ENCODE measurements around the gene KCNH2. TPM values are rescaled to one million over a fixed set of nuclear protein-coding genes. Genes with fewer than 3 reads are reported as not detected.

Gene KCNH2
- polyA plus RNA-seq, 1 experiment: 0.06 TPM

GRCh38 chr7:150916670-150917069 lies 61.5 kb downstream of the KCNH2 start:
- no peaks in the 10 kb centered on the region for H3K36me3 ChIP-seq (ENCODE audit: control insufficient read depth, insufficient read depth, low read length)
- no peak for DNase-seq (ENCODE audit: low read depth)
- no peak for TF ChIP-seq CTCF (IDR thresholded peaks at IDR 0.05; ENCODE audit: insufficient read depth, low read depth, low read length)
- ChIA-PET POLR2A (no interaction called here), CTCF (no interaction called here)
- H3K27me3 ChIP-seq (ENCODE audit: control insufficient read depth, insufficient read depth, low read length): no peaks in the 10 kb centered on the region
- no peak overlapping the region for H3K4me3 ChIP-seq (ENCODE audit: low read depth, low read length)

- no peaks in the 10 kb centered on the region for H3K27me3 ChIP-seq (ENCODE audit: control insufficient read depth, insufficient read depth, low read length)
- H3K36me3 ChIP-seq (ENCODE audit: control insufficient read depth, insufficient read depth, low read length): no peaks in the 10 kb centered on the region
- no peak for TF ChIP-seq CTCF (IDR thresholded peaks at IDR 0.05; ENCODE audit: insufficient read depth, low read depth, low read length)
- ChIA-PET POLR2A (no interaction called here), CTCF (interaction anchor here (0.7 to 2.9 kb wide), 2 partner anchors 16 to 17 kb away, joined by 3 to 8 read pairs; no protein-coding TSS in a partner anchor)
- no peak overlapping the region for H3K4me3 ChIP-seq (ENCODE audit: low read depth, low read length)
- no peak for DNase-seq (ENCODE audit: low read depth)
Measured at GRCh38 chr7:150914966-150915365, 63.2 kb downstream of the KCNH2 start.

- DNase-seq (ENCODE audit: low read depth): no peak
- ChIA-PET CTCF (interaction anchor here (2.9 kb wide), 1 partner anchor 16 kb away, joined by 8 read pairs; no protein-coding TSS in a partner anchor), POLR2A (no interaction called here)
- Histone ChIP-seq H3K27me3 (ENCODE audit: control insufficient read depth, insufficient read depth, low read length) (no peaks in the 10 kb centered on the region), H3K36me3 (ENCODE audit: control insufficient read depth, insufficient read depth, low read length) (no peaks in the 10 kb centered on the region), H3K4me3 (ENCODE audit: low read depth, low read length) (no peak overlapping the region)
- no peak for TF ChIP-seq CTCF (IDR thresholded peaks at IDR 0.05; ENCODE audit: insufficient read depth, low read depth, low read length)
Measured at GRCh38 chr7:150914196-150914595, 63.9 kb downstream of the KCNH2 start.

- TF ChIP-seq CTCF (IDR thresholded peaks at IDR 0.05; ENCODE audit: insufficient read depth, low read depth, low read length): no peak
- Histone ChIP-seq H3K27me3 (ENCODE audit: control insufficient read depth, insufficient read depth, low read length) (no peaks in the 10 kb centered on the region), H3K36me3 (ENCODE audit: control insufficient read depth, insufficient read depth, low read length) (no peaks in the 10 kb centered on the region), H3K4me3 (ENCODE audit: low read depth, low read length) (no peak overlapping the region)
- no peak for DNase-seq (ENCODE audit: low read depth)
- ChIA-PET POLR2A (no interaction called here), CTCF (interaction anchor here (2.9 kb wide), 1 partner anchor 14 kb away, joined by 8 read pairs; no protein-coding TSS in a partner anchor)
Measured at GRCh38 chr7:150912427-150912826, 65.7 kb downstream of the KCNH2 start.

GRCh38 chr7:150911590-150912267 lies 66.4 kb downstream of the KCNH2 start:
- ChIA-PET POLR2A (no interaction called here), CTCF (interaction anchor here (0.6 to 2.9 kb wide), 3 partner anchors 13 to 166 kb away, joined by 3 to 8 read pairs (median 6); no protein-coding TSS in a partner anchor)
- DNase-seq (ENCODE audit: low read depth): no peak
- Histone ChIP-seq H3K27me3 (ENCODE audit: control insufficient read depth, insufficient read depth, low read length) (no peaks in the 10 kb centered on the region), H3K36me3 (ENCODE audit: control insufficient read depth, insufficient read depth, low read length) (no peaks in the 10 kb centered on the region), H3K4me3 (ENCODE audit: low read depth, low read length) (no peak overlapping the region)
- no peak for TF ChIP-seq CTCF (IDR thresholded peaks at IDR 0.05; ENCODE audit: insufficient read depth, low read depth, low read length)

Measured in BJ (cell line).